PC-9 (cell line): ENCODE measurements around the gene UFC1. TPM values are rescaled to one million over a fixed set of nuclear protein-coding genes. Genes with fewer than 3 reads are reported as not detected.
A peak's percentile ranks its signal among the peaks of the same experiment; 100 is the strongest.

Experiments used
- BruUV-seq: library from RNA; stranded (reverse); fragments of 400-500 nt; replicated peaks from 2 replicates; lab custom pipeline; 2021; lab: Mats Ljungman, UMichigan
- CTCF ChIA-PET: fragments of 300-600 bp; sonication (Branson Sonifier 250); formaldehyde crosslinking; loops from one replicate; lab custom pipeline; 2022; ENCODE audit warnings: antibody characterized with exemption; lab: Charles Lee
- POLR2A ChIA-PET: fragments of 300-600 bp; sonication (Branson Sonifier 250); formaldehyde crosslinking; loops from one replicate; lab custom pipeline; 2022; ENCODE audit warnings: antibody characterized with exemption; ENCODE audit not compliant: unreplicated experiment; lab: Charles Lee
- DNase-seq, 2 experiments: peaks; one replicate each; pipeline versions ENCODE4 v3.0.0 to v3.0.0-alpha.2; 2015 to 2022; ENCODE audit warnings: mixed read lengths in 1 of 2
- H2AFZ ChIP-seq: fragments of 200-600 bp; sonication (generic); 2 replicates; pipeline ENCODE4 v1.8.1; 2017; ENCODE audit warnings: antibody characterized with exemption
- H3F3A ChIP-seq: fragments of 200-600 bp; sonication (generic); 2 replicates; pipeline ENCODE4 v1.8.1; 2017; ENCODE audit warnings: antibody characterized with exemption, mild to moderate bottlenecking, low read depth; ENCODE audit not compliant: insufficient read depth
- H3K27ac ChIP-seq: fragments of 200-600 bp; sonication (generic); 2 replicates; pipeline ENCODE4 v1.6.1; 2016; ENCODE audit warnings: mixed run types
- H3K27me3 ChIP-seq: fragments of 200-600 bp; sonication (generic); 2 replicates; pipeline ENCODE4 v1.6.1; 2016; ENCODE audit warnings: low read depth, mixed run types; ENCODE audit not compliant: insufficient read depth
- H3K36me3 ChIP-seq: fragments of 200-600 bp; sonication (generic); 2 replicates; pipeline ENCODE4 v1.6.1; 2016; ENCODE audit warnings: low read depth, mixed run types
- H3K4me1 ChIP-seq: fragments of 200-600 bp; sonication (generic); replicated peaks from 2 replicates; pipeline ENCODE4 v1.6.1; 2016; ENCODE audit warnings: mixed run types; ENCODE audit not compliant: insufficient read depth
- H3K4me2 ChIP-seq: fragments of 200-600 bp; sonication (generic); 2 replicates; pipeline ENCODE4 v1.6.1; 2017; ENCODE audit warnings: mixed run types
- H3K4me3 ChIP-seq: fragments of 200-600 bp; sonication (generic); 2 replicates; pipeline ENCODE4 v1.6.1; 2016; ENCODE audit warnings: mixed run types
- H3K79me2 ChIP-seq: fragments of 200-600 bp; sonication (generic); 2 replicates; pipeline ENCODE4 v1.6.1; 2017; ENCODE audit warnings: low read depth, mixed run types
- H3K9me2 ChIP-seq: fragments of 200-600 bp; sonication (generic); 2 replicates; pipeline ENCODE4 v1.8.1; 2017; ENCODE audit warnings: mild to moderate bottlenecking; ENCODE audit not compliant: insufficient read depth
- H3K9me3 ChIP-seq: fragments of 200-600 bp; sonication (generic); 2 replicates; pipeline ENCODE4 v1.8.1; 2016; ENCODE audit warnings: low read depth; ENCODE audit not compliant: insufficient read depth
- H4K20me1 ChIP-seq: fragments of 200-600 bp; sonication (generic); 2 replicates; pipeline ENCODE4 v1.8.1; 2017; ENCODE audit not compliant: insufficient read depth
- EZH2 ChIP-seq: fragments of 200-600 bp; sonication (generic); IDR thresholded peaks from 2 replicates; pipeline ENCODE4 v1.8.0; 2017; ENCODE audit warnings: antibody characterized with exemption, low read depth
- intact Hi-C: fragments of 100-400 bp; cut with micrococcal nuclease; formaldehyde crosslinking; loops from one replicate; pipeline ENCODE4 v1.10.0; 2022; ENCODE audit not compliant: unreplicated experiment
- total RNA-seq: library from RNA; stranded (reverse); gene quantifications from 2 replicates; pipeline ENCODE4 v1.2.3, GENCODE V29; 2021
- TF ChIP-seq, protein P1 (sequence below): fragments of 200-600 bp; sonication (generic); conservative IDR thresholded peaks from 2 replicates; pipeline ENCODE4 v1.6.1; 2017; ENCODE audit warnings: mixed run types, antibody characterized with exemption, mild to moderate bottlenecking, moderate library complexity

UFC1 gene
- total RNA-seq, 1 experiment from 2014 or later: 74.9 TPM

DNA sequence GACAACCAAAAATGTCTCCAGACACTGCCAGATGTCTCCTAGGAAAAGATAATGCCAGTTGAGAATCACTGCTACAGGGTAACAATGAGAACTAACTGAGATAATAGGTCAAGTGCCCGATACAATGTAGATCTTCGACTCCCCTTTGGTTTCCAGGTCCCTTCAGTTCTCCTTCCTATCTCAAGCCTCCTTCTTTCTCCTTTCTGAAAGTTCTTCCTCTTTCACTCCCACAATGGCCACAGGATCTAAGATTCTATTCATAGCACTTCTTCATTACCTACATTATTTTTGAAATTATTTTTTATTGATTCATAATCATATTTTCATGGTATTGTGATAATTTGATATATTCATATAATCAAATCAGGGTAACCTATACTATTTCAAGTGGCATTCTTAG is 42.3 kb upstream of the UFC1 start:
- H3K4me1 ChIP-seq: peaks cover 31% of the 10 kb centered on the region
- no peaks in the 10 kb centered on the region for H3K9me2 ChIP-seq
- CTCF ChIA-PET: no interaction called here
- no peak overlapping the region for H2AFZ ChIP-seq
- POLR2A ChIA-PET: no interaction called here
- H3K4me2 ChIP-seq: no peak overlapping the region
- H4K20me1 ChIP-seq: peaks cover 38% of the 10 kb centered on the region
- no TSS peak for BruUV-seq
- intact Hi-C loops: no loop called here
- peaks cover 22% of the 10 kb centered on the region for H3F3A ChIP-seq
- TF ChIP-seq, protein P1, sequence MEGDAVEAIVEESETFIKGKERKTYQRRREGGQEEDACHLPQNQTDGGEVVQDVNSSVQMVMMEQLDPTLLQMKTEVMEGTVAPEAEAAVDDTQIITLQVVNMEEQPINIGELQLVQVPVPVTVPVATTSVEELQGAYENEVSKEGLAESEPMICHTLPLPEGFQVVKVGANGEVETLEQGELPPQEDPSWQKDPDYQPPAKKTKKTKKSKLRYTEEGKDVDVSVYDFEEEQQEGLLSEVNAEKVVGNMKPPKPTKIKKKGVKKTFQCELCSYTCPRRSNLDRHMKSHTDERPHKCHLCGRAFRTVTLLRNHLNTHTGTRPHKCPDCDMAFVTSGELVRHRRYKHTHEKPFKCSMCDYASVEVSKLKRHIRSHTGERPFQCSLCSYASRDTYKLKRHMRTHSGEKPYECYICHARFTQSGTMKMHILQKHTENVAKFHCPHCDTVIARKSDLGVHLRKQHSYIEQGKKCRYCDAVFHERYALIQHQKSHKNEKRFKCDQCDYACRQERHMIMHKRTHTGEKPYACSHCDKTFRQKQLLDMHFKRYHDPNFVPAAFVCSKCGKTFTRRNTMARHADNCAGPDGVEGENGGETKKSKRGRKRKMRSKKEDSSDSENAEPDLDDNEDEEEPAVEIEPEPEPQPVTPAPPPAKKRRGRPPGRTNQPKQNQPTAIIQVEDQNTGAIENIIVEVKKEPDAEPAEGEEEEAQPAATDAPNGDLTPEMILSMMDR: no peak
- no peak for TF ChIP-seq EZH2
- H3K27ac ChIP-seq: no peak overlapping the region
- no peak for DNase-seq
- H3K36me3 ChIP-seq: peaks cover 15% of the 10 kb centered on the region; the same call in 1 of the 2 replicates
- H3K27me3 ChIP-seq: no peaks in the 10 kb centered on the region
- H3K79me2 ChIP-seq: peaks cover 88% of the 10 kb centered on the region
- H3K9me3 ChIP-seq: no peaks in the 10 kb centered on the region
- no peak overlapping the region for H3K4me3 ChIP-seq

DNA sequence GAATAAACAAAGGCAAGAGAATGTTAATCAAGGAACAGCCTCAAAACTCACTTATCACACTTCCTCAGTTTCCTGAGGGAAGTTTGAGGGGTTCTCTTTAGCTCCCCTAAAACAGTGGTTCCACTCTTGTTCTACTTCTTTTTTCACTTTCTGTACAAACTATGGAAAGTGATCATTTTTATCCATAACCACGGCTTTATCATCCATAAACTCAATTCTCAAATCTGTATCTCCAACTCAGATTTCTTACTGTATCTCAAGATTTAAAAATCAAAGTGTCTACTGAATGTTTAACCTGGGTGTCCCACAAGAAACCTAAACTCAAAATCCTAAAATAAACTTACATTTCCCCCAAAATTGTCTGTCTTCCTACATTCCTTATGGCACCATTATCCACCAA is 39.9 kb upstream of the UFC1 start:
- Histone ChIP-seq H3F3A (peaks cover 40% of the 10 kb centered on the region), H3K27ac (peak overlapping the region; percentile 81), H3K79me2 (peaks cover 87% of the 10 kb centered on the region), H4K20me1 (peaks cover 24% of the 10 kb centered on the region), H3K4me1 (peaks cover 41% of the 10 kb centered on the region), H2AFZ (no peak overlapping the region), H3K4me2 (peak overlapping the region; percentile 17; the same call in 1 of the 2 replicates), H3K36me3 (peaks cover 11% of the 10 kb centered on the region; the same call in 1 of the 2 replicates), H3K27me3 (no peaks in the 10 kb centered on the region), H3K4me3 (no peak overlapping the region), H3K9me2 (no peaks in the 10 kb centered on the region), H3K9me3 (no peaks in the 10 kb centered on the region)
- no peak for DNase-seq
- CTCF ChIA-PET: no interaction called here
- no TSS peak for BruUV-seq
- TF ChIP-seq, protein P1: no peak
- no peak for TF ChIP-seq EZH2
- POLR2A ChIA-PET: no interaction called here
- intact Hi-C loops: no loop called here

DNA sequence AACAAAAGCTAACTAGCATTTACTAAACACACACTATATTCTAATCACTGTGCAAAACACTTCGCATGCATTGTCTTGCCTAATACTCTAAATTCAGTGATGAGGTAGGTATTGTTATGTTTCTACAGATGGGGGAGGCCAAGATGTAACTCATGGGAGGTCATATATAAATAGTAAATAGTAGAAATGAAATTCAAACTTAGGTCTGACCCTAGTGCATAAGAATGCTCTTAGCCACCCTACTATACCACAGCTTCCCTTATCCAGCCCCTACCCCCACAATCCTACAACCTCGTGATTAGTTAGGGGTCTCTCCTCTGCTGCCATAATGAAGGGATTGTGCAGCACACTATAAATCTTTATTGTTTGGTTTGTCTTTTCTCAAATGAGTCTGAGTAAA is 39.2 kb upstream of the UFC1 start:
- no TSS peak for BruUV-seq

More for the DNA sequence above, 39.2 kb upstream of the UFC1 start:
- no peaks in the 10 kb centered on the region for H3K27me3 ChIP-seq
- H3K9me3 ChIP-seq: no peaks in the 10 kb centered on the region
- intact Hi-C loops: no loop called here
- peaks cover 44% of the 10 kb centered on the region for H3F3A ChIP-seq
- CTCF ChIA-PET: no interaction called here
- peak overlapping the region; percentile 81 for H3K27ac ChIP-seq
- TF ChIP-seq, protein P1: no peak
- TF ChIP-seq EZH2: no peak
- no peak for DNase-seq
- peaks cover 18% of the 10 kb centered on the region for H4K20me1 ChIP-seq
- H3K4me2 ChIP-seq: peak overlapping the region; percentile 17
- H3K9me2 ChIP-seq: no peaks in the 10 kb centered on the region
- peaks cover 9% of the 10 kb centered on the region; the same call in 1 of the 2 replicates for H3K36me3 ChIP-seq
- H2AFZ ChIP-seq: no peak overlapping the region
- no peak overlapping the region for H3K4me3 ChIP-seq
- POLR2A ChIA-PET: no interaction called here
- peaks cover 48% of the 10 kb centered on the region for H3K4me1 ChIP-seq
- H3K79me2 ChIP-seq: peaks cover 86% of the 10 kb centered on the region
